ENCODE data around the gene MMS22L. TPM values are rescaled to one million over a fixed set of nuclear protein-coding genes. Genes with fewer than 3 reads are reported as not detected.

MMS22L gene
- total and polyA plus RNA-seq, 7 donors: 0.60 to 9.7 (median 5.4) TPM

DNA sequence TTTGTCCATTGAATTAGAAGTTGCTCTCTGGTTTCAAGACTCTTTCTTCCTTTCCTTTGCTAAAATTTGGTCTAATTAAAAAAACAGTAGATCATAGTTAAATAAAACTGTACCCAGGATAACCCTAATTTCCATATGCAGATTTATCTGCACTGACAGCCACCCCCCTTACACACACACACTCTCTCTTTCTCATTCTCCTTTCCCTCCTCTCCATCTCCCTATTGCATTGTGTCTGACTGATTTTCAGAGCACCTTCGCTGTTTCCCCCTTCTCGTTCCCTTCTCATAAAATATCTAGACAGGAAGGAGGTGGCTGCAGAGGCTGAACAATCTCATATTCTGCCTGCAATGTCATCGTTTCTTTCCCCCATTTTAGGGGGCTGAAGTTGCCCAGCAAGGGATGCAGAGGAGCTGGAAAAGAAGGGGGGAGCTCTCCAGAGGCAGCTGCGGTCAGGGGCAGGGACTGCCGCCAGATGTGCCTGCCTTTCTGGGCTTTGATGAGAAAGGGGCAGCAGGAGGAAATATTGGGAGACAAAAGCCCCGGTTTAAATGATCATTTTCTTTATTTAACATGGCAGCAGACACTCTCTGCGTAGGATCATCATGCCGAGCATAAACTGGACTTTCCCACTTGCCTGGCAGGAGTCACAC, 22.5 kb upstream of the MMS22L start:
- WGBS, 2 donors: 39 to 46% methylated on average over 8 of the region's 8 CpGs

DNA sequence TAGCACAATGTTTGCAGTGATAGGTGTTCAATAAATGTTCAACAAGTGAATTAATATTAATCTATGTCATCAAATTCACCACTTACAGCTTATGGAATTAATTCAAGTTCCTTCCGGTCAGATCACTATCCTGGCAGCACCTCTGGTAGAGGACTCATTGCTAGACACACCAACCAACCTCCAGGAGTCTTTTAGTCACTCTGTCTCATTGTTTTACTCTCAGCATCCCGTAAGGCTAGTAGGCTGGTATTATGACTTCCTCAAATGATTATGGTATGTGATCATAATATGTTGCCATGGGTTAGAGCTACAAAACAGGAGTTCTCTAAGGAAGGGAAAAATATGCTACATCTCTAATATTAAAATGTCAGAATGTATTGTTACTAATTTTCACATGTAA, 21.7 kb upstream of the MMS22L start:
- H3K4me3 ChIP-seq: no peak overlapping the region
- WGBS, 2 donors: 73 to 88% methylated on average over 2 of the region's 2 CpGs
- H3K27ac ChIP-seq: no peak overlapping the region
- no peak for DNase-seq
- TF ChIP-seq, protein P1, sequence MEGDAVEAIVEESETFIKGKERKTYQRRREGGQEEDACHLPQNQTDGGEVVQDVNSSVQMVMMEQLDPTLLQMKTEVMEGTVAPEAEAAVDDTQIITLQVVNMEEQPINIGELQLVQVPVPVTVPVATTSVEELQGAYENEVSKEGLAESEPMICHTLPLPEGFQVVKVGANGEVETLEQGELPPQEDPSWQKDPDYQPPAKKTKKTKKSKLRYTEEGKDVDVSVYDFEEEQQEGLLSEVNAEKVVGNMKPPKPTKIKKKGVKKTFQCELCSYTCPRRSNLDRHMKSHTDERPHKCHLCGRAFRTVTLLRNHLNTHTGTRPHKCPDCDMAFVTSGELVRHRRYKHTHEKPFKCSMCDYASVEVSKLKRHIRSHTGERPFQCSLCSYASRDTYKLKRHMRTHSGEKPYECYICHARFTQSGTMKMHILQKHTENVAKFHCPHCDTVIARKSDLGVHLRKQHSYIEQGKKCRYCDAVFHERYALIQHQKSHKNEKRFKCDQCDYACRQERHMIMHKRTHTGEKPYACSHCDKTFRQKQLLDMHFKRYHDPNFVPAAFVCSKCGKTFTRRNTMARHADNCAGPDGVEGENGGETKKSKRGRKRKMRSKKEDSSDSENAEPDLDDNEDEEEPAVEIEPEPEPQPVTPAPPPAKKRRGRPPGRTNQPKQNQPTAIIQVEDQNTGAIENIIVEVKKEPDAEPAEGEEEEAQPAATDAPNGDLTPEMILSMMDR (IDR thresholded peaks at IDR 0.05): no peak
- no peak for TF ChIP-seq EP300 (IDR thresholded peaks at IDR 0.05)
- no peak for TF ChIP-seq POLR2A (IDR thresholded peaks at IDR 0.05)
- no peaks in the 10 kb centered on the region for H3K27me3 ChIP-seq
- intact Hi-C loops (cut with DNase I): no loop called here
- H3K9me3 ChIP-seq: no peaks in the 10 kb centered on the region
- H3K36me3 ChIP-seq: no peaks in the 10 kb centered on the region
- no peaks in the 10 kb centered on the region for H3K4me1 ChIP-seq

More for the DNA sequence above, 22.5 kb upstream of the MMS22L start:
- H3K9me3 ChIP-seq: no peaks in the 10 kb centered on the region
- DNase-seq: no peak
- TF ChIP-seq POLR2A (IDR thresholded peaks at IDR 0.05): no peak
- TF ChIP-seq POLR2AphosphoS5 (IDR thresholded peaks at IDR 0.05): no peak
- TF ChIP-seq, protein P1 (IDR thresholded peaks at IDR 0.05): no peak
- TF ChIP-seq EP300 (IDR thresholded peaks at IDR 0.05): no peak
- H3K36me3 ChIP-seq: no peaks in the 10 kb centered on the region
- H3K27ac ChIP-seq: no peak overlapping the region
- intact Hi-C loops (cut with DNase I): no loop called here
- H3K4me1 ChIP-seq: no peaks in the 10 kb centered on the region
- H3K27me3 ChIP-seq: no peaks in the 10 kb centered on the region
- H3K4me3 ChIP-seq: no peak overlapping the region

DNA sequence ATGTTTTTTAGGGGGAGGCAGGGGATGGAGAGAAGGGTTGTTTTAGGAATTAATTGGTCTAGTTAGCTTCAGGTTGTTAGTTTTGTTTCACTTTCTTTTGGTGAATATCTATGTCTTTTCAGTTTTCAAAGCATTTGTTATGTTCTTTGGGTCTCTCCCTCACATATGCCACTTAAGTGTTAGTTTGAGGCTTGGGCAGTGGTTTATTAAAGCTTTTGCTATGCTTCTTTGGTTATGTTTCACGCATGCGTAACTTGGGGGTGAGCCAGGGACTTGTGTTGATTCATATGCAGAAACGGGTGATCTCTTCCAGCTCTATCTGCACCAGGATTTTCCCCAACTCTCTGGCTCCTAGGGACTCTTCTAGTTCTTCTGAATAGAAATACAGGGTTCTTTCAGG, 11.4 kb upstream of the MMS22L start:
- no peak for DNase-seq
- no peak overlapping the region for H3K4me3 ChIP-seq
- intact Hi-C loops (cut with DNase I): no loop called here
- no peaks in the 10 kb centered on the region for H3K27me3 ChIP-seq
- no peaks in the 10 kb centered on the region for H3K4me1 ChIP-seq
- no peaks in the 10 kb centered on the region for H3K36me3 ChIP-seq
- H3K27ac ChIP-seq: no peak overlapping the region
- 59 to 65% methylated on average over 3 of the region's 3 CpGs for WGBS, 2 donors
- H3K9me3 ChIP-seq: peaks cover 0 to under 1% (median 0%) of the 10 kb centered on the region in 4 donors
- TF ChIP-seq POLR2AphosphoS5 (IDR thresholded peaks at IDR 0.05): no peak
- TF ChIP-seq, protein P1 (IDR thresholded peaks at IDR 0.05): no peak
- no peak for TF ChIP-seq POLR2A (IDR thresholded peaks at IDR 0.05)
- TF ChIP-seq EP300 (IDR thresholded peaks at IDR 0.05): no peak

DNA sequence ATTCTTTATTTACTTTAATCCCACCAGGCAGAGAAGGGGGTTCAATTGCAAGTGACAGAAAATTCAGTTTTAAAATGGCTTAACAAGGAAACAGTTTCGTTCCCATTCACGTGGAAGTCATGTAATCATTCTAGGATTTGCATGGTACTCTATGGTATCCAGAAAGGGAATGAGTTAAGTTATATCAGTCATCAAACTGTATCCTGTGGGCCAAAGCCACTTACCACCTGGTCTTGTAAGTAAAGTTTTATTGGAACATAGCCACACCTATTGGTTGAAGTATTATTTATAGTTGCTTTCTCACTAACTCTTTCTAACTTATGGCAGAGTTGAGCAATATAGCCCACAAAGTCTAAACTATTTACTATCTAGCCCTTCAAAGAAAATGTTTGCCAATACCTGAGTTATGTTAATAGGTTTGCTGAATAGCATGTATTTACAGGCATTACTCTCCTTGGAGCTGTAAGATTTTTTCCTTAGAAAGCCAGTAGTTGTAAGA, 10.2 kb upstream of the MMS22L start:
- no peak for TF ChIP-seq EP300 (IDR thresholded peaks at IDR 0.05)
- no peak for TF ChIP-seq POLR2A (IDR thresholded peaks at IDR 0.05)
- peaks cover 0 to 3% (median 0%) of the 10 kb centered on the region in 4 donors for H3K9me3 ChIP-seq
- H3K4me1 ChIP-seq: no peaks in the 10 kb centered on the region
- intact Hi-C loops (cut with DNase I): no loop called here
- H3K27ac ChIP-seq: no peak overlapping the region
- no peak for DNase-seq
- 51 to 76% methylated on average over 2 of the region's 2 CpGs for WGBS, 2 donors
- no peak overlapping the region for H3K4me3 ChIP-seq
- H3K36me3 ChIP-seq: no peaks in the 10 kb centered on the region
- no peaks in the 10 kb centered on the region for H3K27me3 ChIP-seq

DNA sequence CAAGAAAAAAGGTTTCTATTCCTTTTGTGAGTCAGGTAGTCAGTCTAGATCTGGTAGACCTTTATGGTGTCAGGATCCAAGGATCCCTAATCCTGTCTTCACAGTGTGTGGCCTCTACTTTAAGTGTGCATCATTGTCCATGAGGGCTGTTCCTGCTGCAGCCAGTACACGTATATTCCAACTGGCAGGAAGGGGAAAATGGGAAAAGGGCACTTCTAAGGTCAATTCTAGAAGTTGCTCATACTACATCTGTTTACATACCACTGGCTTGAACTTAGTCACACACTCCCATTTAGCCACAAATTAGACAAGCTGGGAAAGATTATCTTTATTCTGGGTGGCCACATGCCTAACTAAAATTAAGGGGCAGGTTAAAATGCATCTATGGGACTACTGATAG, 9.7 kb upstream of the MMS22L start:
- DNase-seq: no peak
- intact Hi-C loops (cut with DNase I): no loop called here
- 46 to 48% methylated on average over 1 of the region's 1 CpG for WGBS, 2 donors
- Histone ChIP-seq H3K4me1 (no peaks in the 10 kb centered on the region), H3K4me3 (no peak overlapping the region), H3K27me3 (no peaks in the 10 kb centered on the region), H3K27ac (no peak overlapping the region), H3K36me3 (no peaks in the 10 kb centered on the region), H3K9me3 (peaks cover 0 to 3% (median 0%) of the 10 kb centered on the region in 4 donors)
- TF ChIP-seq EP300 (IDR thresholded peaks at IDR 0.05): no peak
- TF ChIP-seq POLR2AphosphoS5 (IDR thresholded peaks at IDR 0.05): no peak
- no peak for TF ChIP-seq POLR2A (IDR thresholded peaks at IDR 0.05)
- TF ChIP-seq, protein P1 (IDR thresholded peaks at IDR 0.05): no peak
